Loucy (cell line): ENCODE results near the gene ATP9A.
A peak's percentile ranks its signal among the peaks of the same experiment; 100 is the strongest.

Experiments used
- H2AFZ ChIP-seq: fragments of 200-600 bp; sonication (generic); 2 replicates; pipeline ENCODE4 v1.6.0; 2016; ENCODE audit warnings: antibody characterized with exemption, mild to moderate bottlenecking, low read length, moderate library complexity
- H3F3A ChIP-seq: fragments of 200-600 bp; 2 replicates; pipeline ENCODE4 v1.6.0; 2016; ENCODE audit warnings: antibody characterized with exemption, low read depth, mild to moderate bottlenecking
- H3K27me3 ChIP-seq: fragments of 200-600 bp; sonication (generic); 2 replicates; pipeline ENCODE4 v1.6.1; 2014; ENCODE audit warnings: low read length, mild to moderate bottlenecking; ENCODE audit not compliant: insufficient read depth, poor library complexity, severe bottlenecking
- H3K36me3 ChIP-seq: fragments of 200-600 bp; sonication (generic); 2 replicates; pipeline ENCODE4 v1.6.1; 2016; ENCODE audit warnings: low read length; ENCODE audit not compliant: insufficient read depth
- H3K4me1 ChIP-seq: fragments of 200-600 bp; sonication (generic); 2 replicates; pipeline ENCODE4 v1.5.1; 2014; ENCODE audit warnings: low read length, mild to moderate bottlenecking; ENCODE audit not compliant: insufficient read depth, poor library complexity, severe bottlenecking
- H3K4me2 ChIP-seq: fragments of 200-600 bp; sonication (generic); 2 replicates; pipeline ENCODE4 v1.6.0; 2014; ENCODE audit warnings: antibody characterized with exemption, low read length, low read depth, mild to moderate bottlenecking; ENCODE audit not compliant: poor library complexity, severe bottlenecking
- H3K4me3 ChIP-seq: fragments of 200-600 bp; sonication (generic); 2 replicates; pipeline ENCODE4 v1.5.1; 2014; ENCODE audit warnings: low read length, mild to moderate bottlenecking, mixed read lengths; ENCODE audit not compliant: poor library complexity, severe bottlenecking
- H3K79me2 ChIP-seq: fragments of 200-600 bp; sonication (generic); 2 replicates; pipeline ENCODE4 v1.6.1; 2014; ENCODE audit warnings: low read length; ENCODE audit not compliant: insufficient read depth
- H3K9ac ChIP-seq: fragments of 200-600 bp; sonication (generic); 2 replicates; pipeline ENCODE4 v1.6.0; 2014; ENCODE audit warnings: mild to moderate bottlenecking, low read depth, low read length, moderate library complexity; ENCODE audit not compliant: poor library complexity, severe bottlenecking
- H3K9me2 ChIP-seq: fragments of 200-600 bp; sonication (generic); replicated peaks from 2 replicates; pipeline ENCODE4 v1.6.1; 2016; ENCODE audit warnings: low read depth, low read length, mixed read lengths
- H3K9me3 ChIP-seq: fragments of 200-600 bp; sonication (generic); 2 replicates; pipeline ENCODE4 v1.6.1; 2014; ENCODE audit warnings: mild to moderate bottlenecking, antibody characterized with exemption, low read length, low read depth; ENCODE audit not compliant: insufficient read depth
- H4K20me1 ChIP-seq: fragments of 200-600 bp; sonication (generic); 2 replicates; pipeline ENCODE4 v1.6.0; 2014; ENCODE audit warnings: antibody characterized with exemption, low read length, mild to moderate bottlenecking; ENCODE audit not compliant: insufficient read depth, poor library complexity, severe bottlenecking
- EZH2phosphoT487 ChIP-seq: fragments of 200-600 bp; IDR thresholded peaks from 2 replicates; pipeline ENCODE4 v1.6.1; 2018; ENCODE audit warnings: antibody characterized with exemption, mild to moderate bottlenecking, moderate library complexity, borderline replicate concordance
- TF ChIP-seq, protein P1 (sequence below): fragments of 200-600 bp; sonication (generic); conservative IDR thresholded peaks from 2 replicates; pipeline ENCODE4 v1.5.1; 2014; ENCODE audit warnings: mild to moderate bottlenecking, antibody characterized with exemption, low read length

The ATP9A gene

DNA sequence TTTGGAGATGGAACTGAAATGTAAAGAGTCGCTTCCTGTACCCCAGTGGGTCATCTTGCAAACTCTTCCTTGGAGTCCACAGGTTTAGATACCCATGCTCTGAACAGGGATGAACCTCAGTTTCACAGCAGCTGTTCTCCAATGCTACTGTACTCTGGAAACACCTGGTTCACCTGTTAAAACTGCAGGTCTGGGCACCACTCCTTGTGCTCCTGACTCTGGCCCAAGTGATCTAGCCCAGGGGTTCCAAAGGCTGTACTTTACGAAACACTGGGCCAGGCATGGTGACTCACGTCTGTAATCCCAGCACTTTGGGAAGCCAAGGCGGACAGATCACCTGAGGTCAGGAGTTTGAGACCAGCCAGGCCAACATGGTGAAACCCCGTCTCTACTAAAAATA is 102.1 kb downstream of the ATP9A start:
- H3K4me2 ChIP-seq, result no peak overlapping the region
- peaks cover 5% of the 10 kb centered on the region for H3K79me2 ChIP-seq
- H3K36me3 ChIP-seq, result peaks cover 66% of the 10 kb centered on the region
- no peak for TF ChIP-seq EZH2phosphoT487
- TF ChIP-seq, protein P1, sequence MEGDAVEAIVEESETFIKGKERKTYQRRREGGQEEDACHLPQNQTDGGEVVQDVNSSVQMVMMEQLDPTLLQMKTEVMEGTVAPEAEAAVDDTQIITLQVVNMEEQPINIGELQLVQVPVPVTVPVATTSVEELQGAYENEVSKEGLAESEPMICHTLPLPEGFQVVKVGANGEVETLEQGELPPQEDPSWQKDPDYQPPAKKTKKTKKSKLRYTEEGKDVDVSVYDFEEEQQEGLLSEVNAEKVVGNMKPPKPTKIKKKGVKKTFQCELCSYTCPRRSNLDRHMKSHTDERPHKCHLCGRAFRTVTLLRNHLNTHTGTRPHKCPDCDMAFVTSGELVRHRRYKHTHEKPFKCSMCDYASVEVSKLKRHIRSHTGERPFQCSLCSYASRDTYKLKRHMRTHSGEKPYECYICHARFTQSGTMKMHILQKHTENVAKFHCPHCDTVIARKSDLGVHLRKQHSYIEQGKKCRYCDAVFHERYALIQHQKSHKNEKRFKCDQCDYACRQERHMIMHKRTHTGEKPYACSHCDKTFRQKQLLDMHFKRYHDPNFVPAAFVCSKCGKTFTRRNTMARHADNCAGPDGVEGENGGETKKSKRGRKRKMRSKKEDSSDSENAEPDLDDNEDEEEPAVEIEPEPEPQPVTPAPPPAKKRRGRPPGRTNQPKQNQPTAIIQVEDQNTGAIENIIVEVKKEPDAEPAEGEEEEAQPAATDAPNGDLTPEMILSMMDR, result no peak
- no peaks in the 10 kb centered on the region for H3K27me3 ChIP-seq
- peaks cover 6% of the 10 kb centered on the region for H4K20me1 ChIP-seq
- peaks cover 9% of the 10 kb centered on the region for H3K4me1 ChIP-seq
- no peak overlapping the region for H2AFZ ChIP-seq
- H3F3A ChIP-seq, result peaks cover 2% of the 10 kb centered on the region; the same call in 1 of the 2 replicates
- no peak overlapping the region for H3K9ac ChIP-seq
- H3K9me2 ChIP-seq, result no peaks in the 10 kb centered on the region
- H3K9me3 ChIP-seq, result no peaks in the 10 kb centered on the region
- no peak overlapping the region for H3K4me3 ChIP-seq

DNA sequence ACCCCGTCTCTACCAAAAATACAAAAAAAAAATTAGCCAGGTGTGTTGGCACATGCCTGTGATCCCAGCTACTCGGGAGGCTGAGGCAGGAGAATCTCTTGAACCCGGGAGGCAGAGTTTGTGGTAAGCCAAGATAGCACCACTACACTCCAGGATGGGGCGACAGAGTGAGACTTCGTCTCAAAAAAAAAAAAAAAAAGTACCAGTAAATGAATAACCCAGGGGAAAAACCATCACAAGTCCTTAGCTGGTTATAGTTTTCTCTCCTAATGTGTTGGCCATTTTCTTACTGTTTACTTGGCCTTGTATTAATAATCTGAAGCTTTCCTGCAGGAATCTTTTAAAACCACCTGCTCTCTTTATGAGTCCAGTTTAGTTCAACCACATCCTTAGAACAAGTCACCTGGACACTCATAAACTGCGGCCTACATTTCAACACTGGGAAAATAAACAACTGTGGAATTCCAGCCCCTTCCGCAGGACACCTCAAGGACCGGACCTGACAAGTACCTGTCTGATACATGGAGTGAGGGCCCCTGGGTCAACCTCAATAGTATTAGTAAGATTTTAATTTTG is 102.6 kb downstream of the ATP9A start:
- Histone ChIP-seq H3K9me2 (no peaks in the 10 kb centered on the region), H3F3A (peaks cover 2% of the 10 kb centered on the region; the same call in 1 of the 2 replicates), H3K79me2 (peaks cover 10% of the 10 kb centered on the region), H2AFZ (no peak overlapping the region), H3K4me1 (peaks cover 14% of the 10 kb centered on the region), H3K4me3 (no peak overlapping the region), H3K4me2 (no peak overlapping the region), H3K9ac (no peak overlapping the region), H3K9me3 (no peaks in the 10 kb centered on the region), H3K36me3 (peaks cover 66% of the 10 kb centered on the region), H3K27me3 (no peaks in the 10 kb centered on the region), H4K20me1 (peaks cover 11% of the 10 kb centered on the region)
- no peak for TF ChIP-seq EZH2phosphoT487
- TF ChIP-seq, protein P1, result no peak

DNA sequence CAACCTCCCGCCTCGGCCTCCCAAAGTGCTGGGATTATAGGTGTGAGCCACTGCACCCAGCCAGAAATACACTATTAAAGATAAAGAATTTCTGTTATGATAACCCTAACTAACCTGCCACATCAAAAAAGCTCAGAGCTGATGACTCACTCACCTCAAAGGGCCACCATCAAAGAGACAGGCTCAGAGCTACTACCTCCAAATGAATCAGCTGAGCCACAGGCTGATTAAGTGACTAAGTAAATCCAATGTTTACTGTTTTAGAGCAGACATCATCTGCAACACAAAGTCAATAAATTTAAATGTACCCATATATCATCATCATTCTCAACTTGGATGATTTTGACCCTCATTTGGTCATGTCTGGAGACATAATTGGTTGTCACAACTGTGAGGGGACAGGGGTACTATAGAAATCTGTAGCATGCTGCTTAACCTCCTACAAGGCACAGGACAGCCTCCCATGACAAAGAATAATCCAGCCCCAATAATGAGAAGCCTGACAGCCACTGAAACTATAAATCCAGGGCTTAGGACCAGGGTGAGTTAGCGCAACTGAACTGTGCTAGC is 106.5 kb downstream of the ATP9A start:
- peaks cover 23% of the 10 kb centered on the region for H3K4me1 ChIP-seq
- H3K4me2 ChIP-seq, result peak overlapping the region; percentile 0

More for the DNA sequence above, 106.5 kb downstream of the ATP9A start:
- Histone ChIP-seq H3K79me2 (peaks cover 26% of the 10 kb centered on the region), H2AFZ (no peak overlapping the region), H3K4me3 (no peak overlapping the region), H3K9me3 (no peaks in the 10 kb centered on the region), H3F3A (no peaks in the 10 kb centered on the region; the same call in 1 of the 2 replicates), H3K27me3 (no peaks in the 10 kb centered on the region), H4K20me1 (peaks cover 16% of the 10 kb centered on the region), H3K9me2 (no peaks in the 10 kb centered on the region), H3K9ac (no peak overlapping the region), H3K36me3 (peaks cover 61% of the 10 kb centered on the region)
- no peak for TF ChIP-seq EZH2phosphoT487
- TF ChIP-seq, protein P1, result no peak
